Central memory CD4-positive, alpha-beta T cell (primary cell): ENCODE measurements around the gene SNTB2.
A peak's percentile ranks its signal among the peaks of the same experiment; 100 is the strongest.
"Not testable (repeated sequence)": the region's sequence is repeated elsewhere in the genome, so short reads cannot be mapped to it uniquely, and the experiment has no call there.

Source experiments
- DNase-seq: peaks from one replicate; pipeline ENCODE4 v3.0.0; 2022

SNTB2 gene

GRCh38 chr16:69239851-69240250, 52.9 kb downstream of the SNTB2 start:
- no peak for DNase-seq

- DNase-seq: no peak
Observed at GRCh38 chr16:69240331-69240730, 53.4 kb downstream of the SNTB2 start.

DNA sequence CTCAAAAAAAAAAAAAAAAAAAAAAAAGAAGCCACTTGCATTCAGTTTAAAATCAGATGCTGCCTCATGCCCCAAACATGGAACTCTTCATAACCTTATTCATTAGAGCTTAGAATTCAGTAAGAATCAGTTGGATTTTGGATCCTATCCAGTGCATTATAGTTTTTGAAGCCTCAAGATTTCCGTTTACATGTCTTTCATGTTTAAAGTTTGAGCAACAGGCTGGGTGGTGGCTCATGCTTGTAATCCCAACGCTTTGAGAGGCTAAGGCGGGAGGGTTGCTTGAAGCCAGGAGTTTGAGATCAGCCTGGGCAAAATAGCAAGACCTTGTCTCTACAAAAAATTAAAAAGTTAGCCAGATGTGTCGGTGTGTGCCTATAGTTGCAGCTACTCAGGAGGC, 55.0 kb downstream of the SNTB2 start:
- DNase-seq: no peak

DNA sequence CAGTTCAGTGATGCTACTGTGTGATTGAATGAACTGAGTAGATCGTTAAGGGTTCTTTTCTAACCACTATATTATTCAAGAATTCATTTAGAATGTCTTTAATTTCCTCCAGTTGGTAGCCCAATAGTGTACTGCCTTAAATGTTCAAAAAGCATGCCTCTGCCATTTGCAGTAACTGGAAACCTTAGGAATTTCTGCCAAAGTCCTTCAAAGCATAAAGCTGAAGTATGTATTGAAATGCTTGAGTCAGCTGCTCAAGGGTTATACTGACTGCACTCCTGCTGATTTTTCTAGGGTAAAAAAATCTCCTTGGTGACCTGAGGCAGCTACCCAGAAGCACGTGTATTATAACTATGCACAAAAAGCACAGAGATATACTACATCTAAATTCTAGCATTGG, 56.5 kb downstream of the SNTB2 start:
- DNase-seq: no peak

DNA sequence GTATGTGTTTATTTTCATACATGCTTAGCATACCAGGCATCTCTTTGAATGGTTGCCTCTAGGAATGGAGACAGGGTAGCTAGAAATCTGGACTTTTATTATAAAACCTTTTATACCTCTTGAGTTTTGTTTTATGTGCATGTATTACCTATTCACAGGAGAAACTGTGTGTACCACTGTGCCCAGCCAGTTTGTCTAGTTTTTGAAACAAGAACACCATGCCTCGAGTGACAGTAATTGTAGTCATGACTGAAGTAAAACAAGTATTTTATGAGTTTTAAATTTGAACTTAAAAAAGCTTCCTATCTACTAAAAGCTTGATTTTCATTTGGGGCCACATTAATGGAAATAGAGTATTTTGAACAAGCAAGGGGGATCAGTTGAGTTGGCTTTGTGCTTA, 57.4 kb downstream of the SNTB2 start:
- no peak for DNase-seq

- no peak for DNase-seq
Observed at GRCh38 chr16:69250081-69250480, 63.1 kb downstream of the SNTB2 start.

- DNase-seq: peak; percentile 7
Observed at GRCh38 chr16:69253870-69254341, 66.9 kb downstream of the SNTB2 start.

GRCh38 chr16:69259428-69259764, 72.4 kb downstream of the SNTB2 start:
- not testable (repeated sequence) for DNase-seq

GRCh38 chr16:69260019-69260418, 73.1 kb downstream of the SNTB2 start:
- no peak for DNase-seq

- DNase-seq: no peak
Observed at GRCh38 chr16:69260506-69260905, 73.5 kb downstream of the SNTB2 start.

- DNase-seq: no peak
Observed at GRCh38 chr16:69266334-69267063, 79.5 kb downstream of the SNTB2 start.

DNA sequence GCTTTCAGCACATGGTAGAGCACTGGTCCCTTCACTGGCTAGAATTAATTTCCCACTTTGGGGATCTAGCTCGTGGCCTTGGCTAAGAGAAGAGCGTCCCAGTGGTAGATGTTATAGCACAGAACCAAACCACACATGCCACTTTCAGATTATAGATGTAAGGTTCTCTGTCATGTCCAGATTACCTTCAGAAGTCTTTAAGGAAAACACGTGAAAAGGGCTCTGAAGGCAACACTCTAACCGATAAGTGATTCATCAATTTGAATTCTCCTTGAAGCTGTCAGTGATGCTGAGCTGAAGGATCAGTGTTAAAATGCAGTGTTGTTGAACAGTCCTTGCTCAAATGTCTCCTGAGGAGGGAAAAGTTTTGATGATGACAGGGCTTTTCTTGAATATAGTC, 80.7 kb downstream of the SNTB2 start:
- DNase-seq: no peak

DNA sequence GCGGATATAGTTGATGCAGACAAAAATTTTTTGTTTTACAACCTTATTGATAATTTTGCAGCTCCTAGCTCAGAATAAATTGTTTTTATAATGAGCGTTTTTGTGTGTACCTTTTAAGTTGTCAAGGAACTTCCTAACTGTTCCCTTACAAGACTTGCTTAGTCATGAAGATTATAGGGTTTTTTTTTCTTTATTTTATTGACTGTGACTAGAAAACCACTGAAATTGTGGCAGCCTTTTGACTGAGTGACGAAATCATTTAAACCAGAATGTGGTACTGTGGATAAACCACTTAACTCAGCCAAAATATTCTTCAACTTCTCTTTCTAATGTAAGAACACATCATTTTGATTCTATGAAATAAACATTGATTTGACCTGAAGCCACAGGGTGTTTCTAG, 83.4 kb downstream of the SNTB2 start:
- DNase-seq: no peak

- DNase-seq: no peak
Observed at GRCh38 chr16:69270831-69271230, 83.9 kb downstream of the SNTB2 start.

GRCh38 chr16:69273009-69273408, 86.0 kb downstream of the SNTB2 start:
- DNase-seq: no peak

- no peak for DNase-seq
Observed at GRCh38 chr16:69274699-69275235, 87.8 kb downstream of the SNTB2 start.

DNA sequence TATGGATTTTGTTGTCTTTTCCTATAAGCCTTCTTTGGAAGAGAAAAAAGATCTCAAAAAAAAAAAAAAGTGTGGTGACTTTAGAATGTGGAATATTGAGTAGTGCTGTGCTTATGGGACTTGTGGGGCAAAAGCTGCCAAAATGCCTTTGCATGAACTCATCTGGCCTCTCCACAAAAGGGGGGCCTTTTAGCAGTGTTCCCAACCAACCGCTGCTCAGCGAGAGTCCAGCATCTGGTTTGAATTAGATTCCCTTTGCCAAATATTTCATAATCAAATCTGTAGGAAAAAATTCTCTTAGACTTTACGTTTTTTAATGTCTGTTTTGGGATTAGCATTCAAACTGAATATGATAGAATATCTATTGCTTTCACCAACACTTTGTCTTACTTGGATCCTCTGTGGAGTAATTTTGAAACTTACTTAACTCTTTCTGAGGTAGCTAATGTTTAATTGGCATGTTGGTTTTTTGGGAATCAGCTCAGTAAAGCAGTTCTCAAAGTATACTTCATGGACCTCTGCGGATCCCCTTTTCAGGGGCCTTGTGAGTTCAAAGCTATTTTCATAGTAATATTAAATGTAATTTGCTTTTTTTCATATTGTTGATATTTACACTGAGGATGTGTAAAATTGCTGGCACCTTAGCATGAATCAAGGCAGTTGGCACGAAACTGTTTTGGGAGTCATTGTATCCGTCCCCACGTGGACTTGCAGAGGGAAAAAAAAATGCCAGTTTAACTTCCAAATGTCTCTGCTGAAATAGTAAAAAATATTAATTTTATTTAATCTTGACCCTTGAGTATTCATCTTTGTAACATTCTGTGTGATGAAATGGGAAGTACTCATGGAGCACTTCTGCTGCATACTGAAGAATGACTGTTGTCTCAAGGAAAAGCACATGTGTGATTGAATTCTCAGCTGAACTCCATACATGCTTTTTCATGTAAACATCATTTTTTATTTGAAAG, 89.5 kb downstream of the SNTB2 start:
- no peak for DNase-seq

DNA sequence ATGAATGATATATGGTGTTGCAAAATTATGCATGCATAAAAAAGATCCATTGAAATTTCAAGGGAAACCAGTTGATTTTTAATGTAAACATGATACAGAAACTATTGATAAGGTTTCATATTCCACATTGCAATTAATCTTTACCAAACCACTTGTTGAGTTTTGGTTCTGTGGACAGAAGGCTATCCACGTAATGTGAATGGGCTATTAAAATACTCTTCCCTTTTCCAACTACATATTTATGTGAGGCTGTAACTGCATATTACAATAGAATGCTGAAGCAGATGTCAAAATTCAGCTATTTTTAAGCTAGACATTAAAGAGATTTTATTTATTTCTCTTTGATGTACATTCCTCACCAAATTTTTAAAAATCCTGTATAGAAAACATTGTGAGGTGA, 90.4 kb downstream of the SNTB2 start:
- DNase-seq: no peak

GRCh38 chr16:69283851-69284250, 96.9 kb downstream of the SNTB2 start:
- DNase-seq: no peak

- no peak for DNase-seq
Observed at GRCh38 chr16:69285240-69285639, 98.3 kb downstream of the SNTB2 start.

DNA sequence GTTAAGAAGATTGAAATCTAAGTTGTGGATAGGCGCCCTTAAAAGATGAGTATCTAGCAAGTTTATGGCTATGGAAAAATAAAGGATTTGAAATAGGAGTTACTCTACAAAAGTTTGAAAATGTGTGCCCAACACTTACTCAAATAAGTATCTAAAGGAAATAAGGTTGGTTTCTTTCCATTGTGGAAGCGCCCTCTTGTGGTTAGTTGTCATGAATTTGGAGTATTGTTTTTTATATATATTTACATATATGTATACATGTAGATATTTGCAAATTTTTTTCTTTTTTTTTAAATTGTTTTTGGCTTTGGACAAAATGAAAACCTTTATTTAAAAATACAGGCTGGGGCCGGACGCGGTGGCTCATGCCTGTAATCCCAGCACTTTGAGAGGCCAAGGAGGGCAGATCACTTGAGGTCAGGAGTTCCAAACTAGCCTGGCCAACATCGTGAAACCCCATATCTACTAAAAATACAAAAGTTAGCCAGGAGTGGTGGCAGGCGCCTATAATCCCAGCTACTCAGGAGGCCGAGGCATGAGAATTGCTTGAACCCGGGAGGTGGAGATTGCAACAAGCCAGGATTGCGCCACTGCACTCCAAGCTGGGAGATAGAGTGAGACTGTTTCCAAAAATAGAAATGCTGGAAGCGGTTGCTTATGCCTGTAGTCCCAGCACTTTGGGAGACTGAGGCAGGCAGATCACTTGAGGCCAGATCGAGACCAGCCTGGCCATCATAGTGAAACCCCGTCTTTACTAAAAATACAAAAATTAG, 100.2 kb downstream of the SNTB2 start:
- peak; percentile 54 for DNase-seq

DNA sequence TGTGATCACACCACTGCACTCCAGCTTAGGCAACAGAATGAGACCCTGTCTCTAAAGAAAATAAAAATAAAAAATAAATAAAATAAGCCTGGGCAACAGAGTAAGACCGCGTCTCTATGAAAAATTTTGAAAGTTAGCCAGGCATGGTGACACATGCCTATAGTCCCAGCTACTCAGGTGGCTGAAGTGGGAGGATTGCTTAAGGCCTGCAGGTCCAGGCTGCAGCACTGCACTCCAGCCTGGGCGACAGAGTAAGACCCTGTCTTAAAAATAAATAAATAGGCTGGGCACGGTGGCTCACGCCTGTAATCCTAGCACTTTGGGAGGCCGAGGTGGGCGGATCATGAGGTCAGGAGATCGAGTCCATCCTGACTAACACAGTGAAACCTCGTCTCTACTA, 104.7 kb downstream of the SNTB2 start:
- not testable (repeated sequence) for DNase-seq

- no peak for DNase-seq
Observed at GRCh38 chr16:69293401-69293800, 106.4 kb downstream of the SNTB2 start.
